GM19452 (cell line): ENCODE data around the gene POLD2.

Experiments
- ATAC-seq: cut with Tn5 transposase; IDR thresholded peaks from one replicate; pipeline ENCODE4 v1.9.1; 2021; ENCODE audit not compliant: unreplicated experiment

The POLD2 gene

GRCh38 chr7:44065431-44066110 lies 57.8 kb downstream of the POLD2 start, which contains the start of gene PGAM2:
TSS of gene PGAM2 (minus strand) at chr7:44065567. CDS start at chr7:44065529, 38 bp downstream.
- ATAC-seq = no peak

- ATAC-seq = no peak
These were observed 58.4 kb downstream of the POLD2 start for GRCh38 chr7:44064791-44065430.
